Measurements from ENCODE around the gene TSPEAR. TPM values are rescaled to one million over a fixed set of nuclear protein-coding genes. Genes with fewer than 3 reads are reported as not detected.

TSPEAR gene
- total and polyA plus RNA-seq, 2 of the 13 experiments (the other 11 are each of a cell fraction or from before 2014, with no cell fraction given), result 0.07 to 0.32 TPM

- TF ChIP-seq GRHL1 (CRISPR knock-in tag; conservative IDR thresholded peaks at IDR 0.05) (no peak), ZNF674 (CRISPR knock-in tag; IDR thresholded peaks at IDR 0.05; ENCODE audit: low read depth) (no peak), E2F2 (CRISPR knock-in tag; IDR thresholded peaks at IDR 0.05; ENCODE audit: borderline replicate concordance) (no peak), THRA (CRISPR knock-in tag; IDR thresholded peaks at IDR 0.05; ENCODE audit: borderline replicate concordance) (no peak), ZNF589 (CRISPR knock-in tag; conservative IDR thresholded peaks at IDR 0.05) (no peak), ZNF44 (CRISPR knock-in tag; IDR thresholded peaks at IDR 0.05) (no peak), YEATS2 (CRISPR knock-in tag; IDR thresholded peaks at IDR 0.05; ENCODE audit: borderline replicate concordance) (no peak), TRAFD1 (CRISPR knock-in tag; IDR thresholded peaks at IDR 0.05; ENCODE audit: borderline replicate concordance) (no peak), DDIT3 (CRISPR knock-in tag; IDR thresholded peaks at IDR 0.05) (no peak), ZNF367 (CRISPR knock-in tag; IDR thresholded peaks at IDR 0.05; ENCODE audit: borderline replicate concordance) (no peak), MLXIP (CRISPR knock-in tag; IDR thresholded peaks at IDR 0.05; ENCODE audit: borderline replicate concordance) (no peak), MTA1 (CRISPR knock-in tag; IDR thresholded peaks at IDR 0.05; ENCODE audit: borderline replicate concordance) (no peak), PRDM10 (CRISPR knock-in tag; IDR thresholded peaks at IDR 0.05; ENCODE audit: low read depth) (0 out of 2 replicates have a peak, but pooled peaks have one; percentile 23)
Observed at GRCh38 chr21:44498280-44499210, 212.8 kb downstream of the TSPEAR start (continued).
